Astrocyte (in vitro differentiated cells and primary cell): ENCODE data around the gene ZNF117. TPM values are rescaled to one million over a fixed set of nuclear protein-coding genes. Genes with fewer than 3 reads are reported as not detected.

Experiments used
- DNase-seq: peaks from one replicate; pipeline ENCODE4 v3.0.0-alpha.2; 2010; ENCODE audit warnings: low read depth
- FAIRE-seq: peaks from 2 replicates; lab custom pipeline; 2011; peaks lifted over from hg19 to GRCh38; lab: Jason Lieb, UNC
- H2AFZ ChIP-seq: 2 replicates; pipeline ENCODE4 v1.6.0; 2012; ENCODE audit warnings: low read depth, low read length, inconsistent platforms
- H3K27ac ChIP-seq: 2 replicates; pipeline ENCODE4 v1.5.1; 2011; ENCODE audit warnings: low read depth, low read length, inconsistent platforms
- H3K27me3 ChIP-seq: 2 replicates; pipeline ENCODE4 v1.6.0; 2011; ENCODE audit warnings: low read length, inconsistent platforms; ENCODE audit not compliant: insufficient read depth
- H3K36me3 ChIP-seq: 2 replicates; pipeline ENCODE4 v1.5.1; 2011; ENCODE audit warnings: low read length, inconsistent platforms; ENCODE audit not compliant: insufficient read depth
- H3K4me1 ChIP-seq: 2 replicates; pipeline ENCODE4 v1.5.1; 2011; ENCODE audit warnings: low read length, inconsistent platforms; ENCODE audit not compliant: insufficient read depth
- H3K4me2 ChIP-seq: 2 replicates; pipeline ENCODE4 v1.6.0; 2012; ENCODE audit warnings: low read length, inconsistent platforms
- H3K4me3 ChIP-seq: 2 replicates; pipeline ENCODE4 v1.5.1; 2011; ENCODE audit warnings: low read depth, mild to moderate bottlenecking, low read length, inconsistent platforms; ENCODE audit not compliant: insufficient read depth
- H3K79me2 ChIP-seq: 2 replicates; pipeline ENCODE4 v1.6.0; 2012; ENCODE audit warnings: mild to moderate bottlenecking, low read length, inconsistent platforms; ENCODE audit not compliant: insufficient read depth
- H3K9ac ChIP-seq: 2 replicates; pipeline ENCODE4 v1.6.0; 2012; ENCODE audit warnings: mild to moderate bottlenecking, low read length, inconsistent platforms
- H3K9me3 ChIP-seq: 2 replicates; pipeline ENCODE4 v1.5.1; 2012; ENCODE audit warnings: low read depth, mild to moderate bottlenecking, low read length, inconsistent platforms; ENCODE audit not compliant: insufficient read depth
- H4K20me1 ChIP-seq: 2 replicates; pipeline ENCODE4 v1.6.0; 2012; ENCODE audit warnings: low read length, inconsistent platforms; ENCODE audit not compliant: insufficient read depth
- H3K27ac Mint-ChIP-seq: one replicate; pipeline ENCODE4 v1.8.0; 2021; ENCODE audit warnings: mild to moderate bottlenecking, mixed read lengths; ENCODE audit not compliant: unreplicated experiment
- H3K27me3 Mint-ChIP-seq: one replicate; pipeline ENCODE4 v1.8.0; 2021; ENCODE audit warnings: low read depth, mixed read lengths; ENCODE audit not compliant: unreplicated experiment
- H3K36me3 Mint-ChIP-seq: one replicate; pipeline ENCODE4 v1.8.0; 2021; ENCODE audit warnings: low read depth, mixed read lengths; ENCODE audit not compliant: unreplicated experiment
- H3K4me1 Mint-ChIP-seq: one replicate; pipeline ENCODE4 v1.8.0; 2021; ENCODE audit warnings: low read depth, mixed read lengths; ENCODE audit not compliant: unreplicated experiment
- H3K4me3 Mint-ChIP-seq: one replicate; pipeline ENCODE4 v1.8.0; 2021; ENCODE audit warnings: mild to moderate bottlenecking, moderate library complexity, mixed read lengths; ENCODE audit not compliant: unreplicated experiment
- H3K9me3 Mint-ChIP-seq: one replicate; pipeline ENCODE4 v1.8.0; 2021; ENCODE audit warnings: mild to moderate bottlenecking, mixed read lengths; ENCODE audit not compliant: unreplicated experiment
- CTCF ChIP-seq: IDR thresholded peaks from 2 replicates; pipeline ENCODE4 v1.5.1; 2011; ENCODE audit warnings: low read depth, mild to moderate bottlenecking, inconsistent platforms, low read length, moderate library complexity; ENCODE audit not compliant: insufficient read depth
- EZH2 ChIP-seq: IDR thresholded peaks from 2 replicates; pipeline ENCODE4 v1.6.1; 2012; ENCODE audit warnings: mild to moderate bottlenecking, low read length, inconsistent platforms; ENCODE audit not compliant: insufficient read depth
- total RNA-seq: library from RNA; stranded (reverse); gene quantifications from 2 replicates; pipeline ENCODE4 v1.2.1, GENCODE V29; 2021

The ZNF117 gene
- total RNA-seq, 1 donor from 2014 or later = 10.2 TPM

GRCh38 chr7:64992971-64993370, 2.1 kb upstream of the ZNF117 start:
- Histone ChIP-seq H4K20me1 (peaks cover 4% of the 10 kb centered on the region), H3K79me2 (no peaks in the 10 kb centered on the region), H3K4me1 (no peaks in the 10 kb centered on the region), H2AFZ (no peak overlapping the region), H3K27ac (no peak overlapping the region), H3K36me3 (peaks cover 7% of the 10 kb centered on the region), H3K9me3 (peaks cover 21% of the 10 kb centered on the region), H3K9ac (no peak overlapping the region), H3K4me2 (no peak overlapping the region), H3K4me3 (no peak overlapping the region), H3K27me3 (no peaks in the 10 kb centered on the region)
- Mint-ChIP-seq H3K36me3 (peaks cover 59% of the 10 kb centered on the region), H3K27me3 (no peaks in the 10 kb centered on the region), H3K4me3 (no peak overlapping the region), H3K27ac (no peak overlapping the region), H3K9me3 (peaks cover 54% of the 10 kb centered on the region), H3K4me1 (peaks cover 5% of the 10 kb centered on the region)
- peak; percentile 57 for DNase-seq
- no peak for FAIRE-seq
- TF ChIP-seq EZH2 = no peak
- TF ChIP-seq CTCF = no peak

- no peak overlapping the region for H3K27ac Mint-ChIP-seq
- H3K9ac ChIP-seq = no peak overlapping the region
- no peaks in the 10 kb centered on the region for H4K20me1 ChIP-seq
- H2AFZ ChIP-seq = no peak overlapping the region
- H3K4me3 Mint-ChIP-seq = no peak overlapping the region
- H3K4me1 ChIP-seq = no peaks in the 10 kb centered on the region
- no peaks in the 10 kb centered on the region for H3K27me3 Mint-ChIP-seq
- FAIRE-seq (no peak), DNase-seq (no peak)
- H3K4me2 ChIP-seq = no peak overlapping the region
- no peak overlapping the region for H3K4me3 ChIP-seq
- no peak overlapping the region for H3K27ac ChIP-seq
- no peaks in the 10 kb centered on the region for H3K27me3 ChIP-seq
- peaks cover 7% of the 10 kb centered on the region for H3K36me3 ChIP-seq
- H3K36me3 Mint-ChIP-seq = peaks cover 71% of the 10 kb centered on the region
- no peaks in the 10 kb centered on the region for H3K79me2 ChIP-seq
- TF ChIP-seq EZH2 (no peak), CTCF (no peak)
- no peaks in the 10 kb centered on the region for H3K4me1 Mint-ChIP-seq
- H3K9me3 Mint-ChIP-seq = peaks cover 51% of the 10 kb centered on the region
- peaks cover 21% of the 10 kb centered on the region for H3K9me3 ChIP-seq
Observed at GRCh38 chr7:64990216-64990615, 620 bp downstream of the ZNF117 start.

- Mint-ChIP-seq H3K9me3 (peaks cover 62% of the 10 kb centered on the region), H3K4me1 (no peaks in the 10 kb centered on the region), H3K27me3 (no peaks in the 10 kb centered on the region), H3K36me3 (peaks cover 66% of the 10 kb centered on the region), H3K27ac (no peak overlapping the region), H3K4me3 (no peak overlapping the region)
- TF ChIP-seq CTCF (no peak), EZH2 (no peak)
- DNase-seq (no peak), FAIRE-seq (no peak)
- H3K36me3 ChIP-seq = peaks cover 28% of the 10 kb centered on the region
- no peaks in the 10 kb centered on the region for H3K27me3 ChIP-seq
- H3K9ac ChIP-seq = no peak overlapping the region
- H2AFZ ChIP-seq = no peak overlapping the region
- H3K27ac ChIP-seq = no peak overlapping the region
- H3K4me1 ChIP-seq = no peaks in the 10 kb centered on the region
- no peaks in the 10 kb centered on the region for H4K20me1 ChIP-seq
- no peak overlapping the region for H3K4me3 ChIP-seq
- peaks cover 32% of the 10 kb centered on the region for H3K9me3 ChIP-seq
- H3K4me2 ChIP-seq = no peak overlapping the region
- H3K79me2 ChIP-seq = no peaks in the 10 kb centered on the region
Observed at GRCh38 chr7:64978497-64979203, 12.2 kb downstream of the ZNF117 start.
